A204.1 (cell line): ENCODE data around the gene ANKRD20A1.
"Not testable (repeated sequence)": the region's sequence is repeated elsewhere in the genome, so short reads cannot be mapped to it uniquely, and the experiment has no call there.

Source experiments
- FAIRE-seq: peaks from 2 replicates; lab custom pipeline; 2012; peaks lifted over from hg19 to GRCh38; lab: Jason Lieb, UNC

Gene ANKRD20A1

GRCh38 chr9:67858871-67859270 lies at the start of gene ANKRD20A1:
Gene ANKRD20A1 (plus strand): TSS chr9:67858931. CDS start chr9:67859427, 496 bp downstream.
- not testable (repeated sequence) for FAIRE-seq

GRCh38 chr9:67832088-67832487 lies 26.6 kb upstream of the ANKRD20A1 start:
- not testable (repeated sequence) for FAIRE-seq
